GM12878 (cell line): Measurements from ENCODE around the gene TCP1. TPM values are rescaled to one million over a fixed set of nuclear protein-coding genes. Genes with fewer than 3 reads are reported as not detected.

Experiments
- ATAC-seq: fragments of 200-7000 bp; cut with Tn5 transposase; 3 replicates; pipeline ENCODE4 v1.9.1; 2020; ENCODE audit warnings: mild to moderate bottlenecking, moderate library complexity
- BruUV-seq: library from RNA; stranded (reverse); fragments of 400-500 nt; replicated peaks from 2 replicates; lab custom pipeline; 2021; lab: Mats Ljungman, UMichigan
- CTCF ChIA-PET: fragments of 300-600 bp; sonication (Branson Sonifier 250); formaldehyde crosslinking; extraction: SDS; loops from one replicate; lab custom pipeline; 2021; ENCODE audit warnings: inconsistent platforms; lab: Yijun Ruan, JAX
- POLR2A ChIA-PET: fragments of 350-600 bp; formaldehyde crosslinking; extraction: SDS; loops from one replicate; lab custom pipeline; 2021; ENCODE audit warnings: inconsistent platforms; lab: Charles Lee
- RAD21 ChIA-PET: fragments of 300-600 bp; sonication (Branson Sonifier 250); formaldehyde crosslinking; loops from one replicate; lab custom pipeline; 2023; ENCODE audit warnings: antibody characterized with exemption; ENCODE audit not compliant: unreplicated experiment; lab: Charles Lee
- SMC1A ChIA-PET: fragments of 300-600 bp; sonication (Branson Sonifier 250); formaldehyde crosslinking; loops from one replicate; lab custom pipeline; 2023; ENCODE audit not compliant: unreplicated experiment, uncharacterized antibody; lab: Charles Lee
- DNase-seq: peaks from one replicate; pipeline ENCODE4 v3.0.0-alpha.2; 2011; ENCODE audit warnings: low read depth, low spot score
- FAIRE-seq: peaks from 3 replicates; lab custom pipeline; 2011; peaks lifted over from hg19 to GRCh38; lab: Jason Lieb, UNC
- H2AFZ ChIP-seq: 2 replicates; pipeline ENCODE4 v1.6.0; 2011; ENCODE audit warnings: low read depth, low read length, control low read depth; ENCODE audit not compliant: control insufficient read depth
- H3K27ac ChIP-seq: 2 replicates; pipeline ENCODE4 v1.5.1; 2011; ENCODE audit warnings: control low read depth; ENCODE audit not compliant: control insufficient read depth, insufficient read depth
- H3K27me3 ChIP-seq, 2 experiments: replicated peaks in 1 of 2; 2 replicates each; pipeline versions ENCODE4 v1.6.0 to v1.6.1; 2011; ENCODE audit warnings: low read length in 1 of 2; ENCODE audit not compliant: control insufficient read depth in 2 of 2, insufficient read depth in 2 of 2
- H3K36me3 ChIP-seq, 2 experiments: 2 replicates each; pipeline ENCODE4 v1.5.1; 2011; ENCODE audit warnings: low read length in 1 of 2; ENCODE audit not compliant: control insufficient read depth in 2 of 2, insufficient read depth in 2 of 2
- H3K4me1 ChIP-seq: 2 replicates; pipeline ENCODE4 v1.6.1; 2011; ENCODE audit warnings: mild to moderate bottlenecking, low read length, moderate library complexity, mixed read lengths; ENCODE audit not compliant: control insufficient read depth, insufficient read depth
- H3K4me2 ChIP-seq: 2 replicates; pipeline ENCODE4 v1.6.0; 2011; ENCODE audit warnings: control low read depth; ENCODE audit not compliant: control insufficient read depth, insufficient read depth
- H3K4me3 ChIP-seq: fragments of 200-600 bp; sonication (generic); 2 replicates; pipeline ENCODE4 v1.5.1; 2016
- H3K79me2 ChIP-seq: 2 replicates; pipeline ENCODE4 v1.6.0; 2011; ENCODE audit warnings: low read length; ENCODE audit not compliant: control insufficient read depth, insufficient read depth
- H3K9ac ChIP-seq: 2 replicates; pipeline ENCODE4 v1.8.0; 2011; ENCODE audit warnings: low read length, control low read depth, mixed read lengths; ENCODE audit not compliant: control insufficient read depth, insufficient read depth
- H3K9me3 ChIP-seq: replicated peaks from 3 replicates; pipeline ENCODE4 v1.5.1; 2011; ENCODE audit warnings: mild to moderate bottlenecking, low read length; ENCODE audit not compliant: control insufficient read depth, insufficient read depth
- H4K20me1 ChIP-seq: 2 replicates; pipeline ENCODE4 v1.6.0; 2011; ENCODE audit not compliant: control insufficient read depth, insufficient read depth
- BMI1 ChIP-seq: fragments of 450-650 bp; IDR thresholded peaks from 2 replicates; pipeline ENCODE4 v1.6.1; 2016; ENCODE audit warnings: mild to moderate bottlenecking, moderate library complexity, borderline replicate concordance
- GABPA ChIP-seq: IDR thresholded peaks from 2 replicates; pipeline ENCODE4 v1.6.1; 2014; ENCODE audit warnings: antibody characterized with exemption, low read depth, mild to moderate bottlenecking, inconsistent platforms
- HDAC6 ChIP-seq: fragments of 200-600 bp; sonication (generic); IDR thresholded peaks from one replicate; pipeline ENCODE4 v1.8.0; 2017; ENCODE audit warnings: antibody characterized with exemption; ENCODE audit not compliant: unreplicated experiment
- PAX5 ChIP-seq: IDR thresholded peaks from 2 replicates; pipeline ENCODE4 v1.6.1; 2011; ENCODE audit warnings: low read depth, low read length, borderline replicate concordance
- WGBS: methylation state at CpG from one replicate; pipeline ENCODE4 v1.1.6; 2016; ENCODE audit warnings: low lambda C conversion rate; ENCODE audit not compliant: insufficient replicate concordance, insufficient coverage; ENCODE audit errors: missing lambda C conversion rate; 5-methylcytosine and 5-hydroxymethylcytosine counted together
- in situ Hi-C: fragments of 300-500 bp; cut with MboI; formaldehyde crosslinking; loops from 9 replicates; pipeline ENCODE4 v1.14.3; 2018; ENCODE audit warnings: mixed read lengths
- intact Hi-C: fragments of 100-400 bp; cut with micrococcal nuclease; formaldehyde crosslinking; loops from one replicate; pipeline ENCODE4 v1.14.2; 2022; ENCODE audit not compliant: unreplicated experiment
- polyA plus RNA-seq, 11 experiments: library from polyadenylated mRNA; depleted of rRNA in 4 of 11; unstranded in 6 of 11; stranded (reverse) in 5 of 11; fragments of >200 nt; fragmentation: Nextera tagmentation in 4 of 11; fragmentation: Illumina TruSeq in 1 of 11; extraction: Ambion mirVana in 4 of 11; extraction: Trizol in 1 of 11; gene quantifications; 1 replicate in 1 of 11; 2 replicates in 10 of 11; pipeline versions ENCODE4 v1.2.1 to v1.2.3, GENCODE V29; 2011 to 2016; ENCODE audit warnings: inconsistent platforms in 2 of 11, missing spikeins in 2 of 11, low read depth in 1 of 11
- total RNA-seq, 4 experiments: library from RNA; depleted of rRNA in 3 of 4; stranded (reverse); fragments of >200 nt in 3 of 4; fragmentation: Illumina TruSeq in 1 of 4; extraction: Trizol in 1 of 4; gene quantifications; 2 replicates each; pipeline versions ENCODE4 v1.2.1 to v1.2.3, GENCODE V29; 2013 to 2021
- TF ChIP-seq, protein P1 (sequence below): fragments of 450-650 bp; IDR thresholded peaks from 2 replicates; pipeline ENCODE4 v1.6.1; 2017; ENCODE audit warnings: antibody characterized with exemption, mild to moderate bottlenecking, moderate library complexity
- TF ChIP-seq, protein P2 (sequence below): fragments of 450-650 bp; formaldehyde crosslinking; IDR thresholded peaks from 2 replicates; pipeline ENCODE4 v1.4.0; 2020; ENCODE audit warnings: mild to moderate bottlenecking, moderate library complexity

The TCP1 gene
- total and polyA plus RNA-seq, 10 of the 15 experiments (the other 5 are each of a cell fraction or from before 2014, with no cell fraction given) = 133 to 457 (median 306) TPM

GRCh38 chr6:159806021-159806458 is 16.6 kb upstream of the TCP1 start:
- FAIRE-seq (no peak), ATAC-seq (no peak), DNase-seq (no peak)
- Histone ChIP-seq H3K4me3 (no peak overlapping the region), H3K4me1 (no peaks in the 10 kb centered on the region), H3K36me3 (no peaks in the 10 kb centered on the region), H3K27me3 (no peaks in the 10 kb centered on the region), H4K20me1 (no peaks in the 10 kb centered on the region), H3K4me2 (no peak overlapping the region), H2AFZ (no peak overlapping the region), H3K9me3 (no peaks in the 10 kb centered on the region), H3K9ac (no peak overlapping the region), H3K27ac (no peak overlapping the region), H3K79me2 (no peaks in the 10 kb centered on the region)
- TF ChIP-seq HDAC6 = no peak
- TF ChIP-seq, protein P1, sequence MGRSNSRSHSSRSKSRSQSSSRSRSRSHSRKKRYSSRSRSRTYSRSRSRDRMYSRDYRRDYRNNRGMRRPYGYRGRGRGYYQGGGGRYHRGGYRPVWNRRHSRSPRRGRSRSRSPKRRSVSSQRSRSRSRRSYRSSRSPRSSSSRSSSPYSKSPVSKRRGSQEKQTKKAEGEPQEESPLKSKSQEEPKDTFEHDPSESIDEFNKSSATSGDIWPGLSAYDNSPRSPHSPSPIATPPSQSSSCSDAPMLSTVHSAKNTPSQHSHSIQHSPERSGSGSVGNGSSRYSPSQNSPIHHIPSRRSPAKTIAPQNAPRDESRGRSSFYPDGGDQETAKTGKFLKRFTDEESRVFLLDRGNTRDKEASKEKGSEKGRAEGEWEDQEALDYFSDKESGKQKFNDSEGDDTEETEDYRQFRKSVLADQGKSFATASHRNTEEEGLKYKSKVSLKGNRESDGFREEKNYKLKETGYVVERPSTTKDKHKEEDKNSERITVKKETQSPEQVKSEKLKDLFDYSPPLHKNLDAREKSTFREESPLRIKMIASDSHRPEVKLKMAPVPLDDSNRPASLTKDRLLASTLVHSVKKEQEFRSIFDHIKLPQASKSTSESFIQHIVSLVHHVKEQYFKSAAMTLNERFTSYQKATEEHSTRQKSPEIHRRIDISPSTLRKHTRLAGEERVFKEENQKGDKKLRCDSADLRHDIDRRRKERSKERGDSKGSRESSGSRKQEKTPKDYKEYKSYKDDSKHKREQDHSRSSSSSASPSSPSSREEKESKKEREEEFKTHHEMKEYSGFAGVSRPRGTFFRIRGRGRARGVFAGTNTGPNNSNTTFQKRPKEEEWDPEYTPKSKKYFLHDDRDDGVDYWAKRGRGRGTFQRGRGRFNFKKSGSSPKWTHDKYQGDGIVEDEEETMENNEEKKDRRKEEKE = no peak
- TF ChIP-seq, protein P2, sequence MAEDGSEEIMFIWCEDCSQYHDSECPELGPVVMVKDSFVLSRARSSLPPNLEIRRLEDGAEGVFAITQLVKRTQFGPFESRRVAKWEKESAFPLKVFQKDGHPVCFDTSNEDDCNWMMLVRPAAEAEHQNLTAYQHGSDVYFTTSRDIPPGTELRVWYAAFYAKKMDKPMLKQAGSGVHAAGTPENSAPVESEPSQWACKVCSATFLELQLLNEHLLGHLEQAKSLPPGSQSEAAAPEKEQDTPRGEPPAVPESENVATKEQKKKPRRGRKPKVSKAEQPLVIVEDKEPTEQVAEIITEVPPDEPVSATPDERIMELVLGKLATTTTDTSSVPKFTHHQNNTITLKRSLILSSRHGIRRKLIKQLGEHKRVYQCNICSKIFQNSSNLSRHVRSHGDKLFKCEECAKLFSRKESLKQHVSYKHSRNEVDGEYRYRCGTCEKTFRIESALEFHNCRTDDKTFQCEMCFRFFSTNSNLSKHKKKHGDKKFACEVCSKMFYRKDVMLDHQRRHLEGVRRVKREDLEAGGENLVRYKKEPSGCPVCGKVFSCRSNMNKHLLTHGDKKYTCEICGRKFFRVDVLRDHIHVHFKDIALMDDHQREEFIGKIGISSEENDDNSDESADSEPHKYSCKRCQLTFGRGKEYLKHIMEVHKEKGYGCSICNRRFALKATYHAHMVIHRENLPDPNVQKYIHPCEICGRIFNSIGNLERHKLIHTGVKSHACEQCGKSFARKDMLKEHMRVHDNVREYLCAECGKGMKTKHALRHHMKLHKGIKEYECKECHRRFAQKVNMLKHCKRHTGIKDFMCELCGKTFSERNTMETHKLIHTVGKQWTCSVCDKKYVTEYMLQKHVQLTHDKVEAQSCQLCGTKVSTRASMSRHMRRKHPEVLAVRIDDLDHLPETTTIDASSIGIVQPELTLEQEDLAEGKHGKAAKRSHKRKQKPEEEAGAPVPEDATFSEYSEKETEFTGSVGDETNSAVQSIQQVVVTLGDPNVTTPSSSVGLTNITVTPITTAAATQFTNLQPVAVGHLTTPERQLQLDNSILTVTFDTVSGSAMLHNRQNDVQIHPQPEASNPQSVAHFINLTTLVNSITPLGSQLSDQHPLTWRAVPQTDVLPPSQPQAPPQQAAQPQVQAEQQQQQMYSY = no peak
- no peak for TF ChIP-seq PAX5
- TF ChIP-seq GABPA = no peak
- no peak for TF ChIP-seq BMI1
- intact Hi-C loops = no loop called here
- RAD21 ChIA-PET = no interaction called here
- POLR2A ChIA-PET = no interaction called here
- WGBS = 87% methylated on average over 9 of the region's 9 CpGs
- CTCF ChIA-PET = interaction anchor here (1.0 to 1.6 kb wide), 2 partner anchors 10 to 16 kb away, joined by 5 read pairs; partner anchors contain the start of genes MRPL18 and TCP1
- SMC1A ChIA-PET = interaction anchor here (1.6 to 2.7 kb wide), 2 partner anchors 15 kb away, joined by 6 to 11 read pairs; partner anchors contain the start of gene MRPL18
- in situ Hi-C loops = no loop called here
- no TSS peak for BruUV-seq
